Measurements from ENCODE around the gene TMEM247. TPM values are rescaled to one million over a fixed set of nuclear protein-coding genes. Genes with fewer than 3 reads are reported as not detected.

The TMEM247 gene
- total and polyA plus RNA-seq, 2 donors, result not detected

DNA sequence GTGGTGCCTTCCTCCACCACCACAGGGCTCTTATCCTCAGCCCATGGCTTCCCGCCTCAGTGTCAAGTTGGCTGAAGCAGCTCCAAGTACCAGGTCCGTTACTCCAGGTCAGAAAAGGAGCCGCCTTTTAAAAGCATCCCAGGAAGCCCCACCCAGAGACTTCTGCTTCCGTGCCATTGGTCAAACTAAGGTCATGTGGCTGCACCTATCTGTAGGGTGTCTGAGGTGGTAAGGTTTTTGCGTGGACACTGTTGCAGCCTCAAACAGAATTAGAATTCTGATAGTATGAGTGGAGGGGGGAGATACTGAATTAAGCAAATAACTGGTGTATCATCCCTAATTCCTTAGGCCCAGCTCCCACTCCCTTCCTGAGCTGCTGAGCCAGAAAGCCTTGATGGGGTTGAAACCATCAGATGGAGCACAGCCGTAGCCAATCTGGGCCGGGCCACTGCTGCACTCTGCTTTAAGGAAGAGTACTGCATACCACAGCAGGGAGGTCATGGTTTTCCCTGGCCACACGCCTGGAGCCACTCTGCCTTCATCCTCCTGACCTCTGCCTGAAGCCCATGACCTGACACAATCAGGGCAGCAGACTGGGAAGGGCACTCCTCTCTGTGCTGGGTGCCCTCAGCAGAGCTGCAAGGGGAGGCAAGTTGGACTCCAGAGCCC, 8.4 kb downstream of the TMEM247 start:
- WGBS, result 62% methylated on average over 8 of the region's 8 CpGs
- DNase-seq (ENCODE audit: extremely low spot score), result no peak
- Histone ChIP-seq H3K36me3 (ENCODE audit: insufficient read depth) (no peaks in the 10 kb centered on the region), H3K4me1 (ENCODE audit: insufficient read depth) (no peaks in the 10 kb centered on the region), H3K4me3 (ENCODE audit: low read depth, low read length) (no peak overlapping the region), H3K27ac (ENCODE audit: low read depth) (no peak overlapping the region)

DNA sequence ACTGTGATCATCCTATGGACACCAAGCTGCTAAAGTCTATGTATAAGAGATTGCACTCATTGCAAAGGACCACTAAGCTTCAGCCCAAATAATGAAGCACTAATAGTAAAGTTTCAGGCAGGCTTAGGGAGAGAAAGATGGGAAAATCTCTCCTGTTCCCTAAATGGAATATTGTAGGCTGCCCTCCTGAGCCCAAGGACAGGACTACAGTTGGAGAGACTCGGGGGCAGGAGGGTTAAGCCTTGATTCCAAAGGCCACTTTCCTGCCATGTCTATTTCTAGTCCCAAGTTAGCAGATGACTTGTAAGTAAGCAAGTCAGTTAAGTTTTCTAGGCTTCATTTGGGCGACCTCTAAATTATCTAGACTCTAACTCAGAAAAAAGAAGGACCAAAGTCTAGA, 9.0 kb downstream of the TMEM247 start:
- no peak overlapping the region for H3K4me3 ChIP-seq (ENCODE audit: low read depth, low read length)
- no peak overlapping the region for H3K27ac ChIP-seq (ENCODE audit: low read depth)
- H3K4me1 ChIP-seq (ENCODE audit: insufficient read depth), result no peaks in the 10 kb centered on the region
- 73% methylated on average over 2 of the region's 2 CpGs for WGBS
- DNase-seq (ENCODE audit: extremely low spot score), result no peak
- no peaks in the 10 kb centered on the region for H3K36me3 ChIP-seq (ENCODE audit: insufficient read depth)

DNA sequence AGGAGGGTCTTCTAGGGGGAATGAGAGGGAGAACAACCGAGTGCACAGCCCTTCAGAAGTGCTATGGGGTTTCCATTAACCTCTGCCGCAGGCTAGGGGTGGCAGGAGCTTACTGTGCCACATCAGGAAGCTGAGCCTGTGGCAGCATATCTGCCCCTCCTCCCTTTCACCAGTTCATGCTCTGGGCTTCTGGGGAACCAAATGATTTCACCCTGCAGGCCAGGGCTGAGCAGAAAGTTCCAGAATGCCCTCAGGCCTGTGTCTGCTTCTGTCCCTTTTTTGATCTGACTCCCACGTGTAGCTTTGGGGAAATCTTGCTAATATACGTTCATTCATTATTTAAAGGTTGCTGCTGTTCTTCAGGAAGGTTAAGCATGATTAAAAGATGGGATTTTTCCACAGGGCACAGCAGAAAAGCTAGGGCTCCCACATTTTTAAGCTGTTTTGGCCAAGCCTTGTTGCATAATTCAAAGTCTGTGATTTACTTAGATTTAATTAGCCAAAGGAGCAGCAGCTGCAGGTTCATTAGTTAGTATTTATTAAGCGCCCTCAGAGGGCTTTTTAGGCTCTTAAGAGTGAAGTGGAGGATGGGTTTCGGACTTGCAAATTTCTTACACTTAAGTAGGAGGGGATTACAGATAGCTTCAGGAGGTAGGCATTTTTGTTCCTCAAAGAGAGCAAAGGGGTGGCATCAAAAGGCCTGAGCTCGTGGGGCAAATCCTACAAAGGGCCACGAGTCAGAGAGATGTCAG, 10.2 kb downstream of the TMEM247 start:
- Histone ChIP-seq H3K27ac (ENCODE audit: low read depth) (no peak overlapping the region), H3K4me1 (ENCODE audit: insufficient read depth) (no peaks in the 10 kb centered on the region), H3K36me3 (ENCODE audit: insufficient read depth) (no peaks in the 10 kb centered on the region), H3K4me3 (ENCODE audit: low read depth, low read length) (no peak overlapping the region)
- DNase-seq (ENCODE audit: extremely low spot score), result no peak
- 81% methylated on average over 8 of the region's 8 CpGs for WGBS

DNA sequence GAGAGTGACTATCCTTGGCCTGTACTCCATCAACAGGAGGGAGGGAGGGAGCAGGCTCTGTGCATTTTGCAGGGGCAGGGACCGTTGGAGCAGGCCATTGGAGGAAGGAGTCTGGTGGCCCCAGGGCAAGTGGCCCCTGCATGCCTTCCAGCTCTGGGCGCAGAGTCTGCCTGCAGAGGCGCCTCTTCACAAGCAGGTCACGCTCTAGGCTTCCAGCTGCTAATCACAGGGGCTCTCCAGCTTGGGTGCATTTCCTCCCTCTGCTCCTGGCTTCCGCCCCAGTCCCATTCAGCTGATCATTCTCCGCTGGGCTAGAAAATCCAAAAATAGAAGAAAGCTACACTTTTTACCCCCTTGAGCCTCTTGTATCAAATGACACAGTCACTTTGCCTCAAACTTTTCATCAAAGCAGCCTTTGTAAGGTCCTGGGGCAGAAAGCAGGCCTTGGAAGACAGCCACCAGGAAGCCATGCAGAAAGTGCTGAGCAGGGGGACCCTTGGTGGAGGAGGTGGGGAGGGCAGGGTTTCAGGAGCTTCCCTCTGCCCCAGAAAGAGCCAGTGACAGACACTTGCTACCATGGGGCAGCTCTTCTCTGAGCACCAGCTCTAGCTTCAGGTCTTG, 11.3 kb downstream of the TMEM247 start:
- DNase-seq (ENCODE audit: extremely low spot score), result no peak
- H3K36me3 ChIP-seq (ENCODE audit: insufficient read depth), result no peaks in the 10 kb centered on the region
- no peaks in the 10 kb centered on the region for H3K4me1 ChIP-seq (ENCODE audit: insufficient read depth)
- WGBS, result 23% methylated on average over 6 of the region's 6 CpGs
- no peak overlapping the region for H3K4me3 ChIP-seq (ENCODE audit: low read depth, low read length)
- no peak overlapping the region for H3K27ac ChIP-seq (ENCODE audit: low read depth)

DNA sequence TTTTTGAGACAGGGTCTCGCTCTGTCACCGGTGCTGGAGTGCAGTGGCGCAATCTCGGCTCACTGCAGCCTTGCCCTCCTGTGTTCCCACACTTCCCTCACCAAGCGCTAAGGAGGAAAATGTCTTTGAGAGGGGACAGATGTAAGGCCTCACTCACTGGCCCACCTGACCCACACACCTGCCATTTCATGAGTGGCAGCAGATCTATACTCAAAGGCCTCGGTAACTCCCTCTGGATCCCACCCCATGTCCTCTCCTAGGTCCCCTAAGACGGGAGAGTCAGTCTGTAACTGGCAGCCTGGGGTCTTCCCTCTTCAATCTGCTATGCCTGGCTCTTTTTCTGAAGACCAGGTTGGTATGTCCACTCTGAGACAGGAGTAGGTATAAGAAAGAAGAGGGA, 12.9 kb downstream of the TMEM247 start:
- Histone ChIP-seq H3K27ac (ENCODE audit: low read depth) (no peak overlapping the region), H3K4me1 (ENCODE audit: insufficient read depth) (no peaks in the 10 kb centered on the region), H3K4me3 (ENCODE audit: low read depth, low read length) (no peak overlapping the region), H3K36me3 (ENCODE audit: insufficient read depth) (no peaks in the 10 kb centered on the region)
- DNase-seq (ENCODE audit: extremely low spot score), result no peak
- 97% methylated on average over 7 of the region's 7 CpGs for WGBS

DNA sequence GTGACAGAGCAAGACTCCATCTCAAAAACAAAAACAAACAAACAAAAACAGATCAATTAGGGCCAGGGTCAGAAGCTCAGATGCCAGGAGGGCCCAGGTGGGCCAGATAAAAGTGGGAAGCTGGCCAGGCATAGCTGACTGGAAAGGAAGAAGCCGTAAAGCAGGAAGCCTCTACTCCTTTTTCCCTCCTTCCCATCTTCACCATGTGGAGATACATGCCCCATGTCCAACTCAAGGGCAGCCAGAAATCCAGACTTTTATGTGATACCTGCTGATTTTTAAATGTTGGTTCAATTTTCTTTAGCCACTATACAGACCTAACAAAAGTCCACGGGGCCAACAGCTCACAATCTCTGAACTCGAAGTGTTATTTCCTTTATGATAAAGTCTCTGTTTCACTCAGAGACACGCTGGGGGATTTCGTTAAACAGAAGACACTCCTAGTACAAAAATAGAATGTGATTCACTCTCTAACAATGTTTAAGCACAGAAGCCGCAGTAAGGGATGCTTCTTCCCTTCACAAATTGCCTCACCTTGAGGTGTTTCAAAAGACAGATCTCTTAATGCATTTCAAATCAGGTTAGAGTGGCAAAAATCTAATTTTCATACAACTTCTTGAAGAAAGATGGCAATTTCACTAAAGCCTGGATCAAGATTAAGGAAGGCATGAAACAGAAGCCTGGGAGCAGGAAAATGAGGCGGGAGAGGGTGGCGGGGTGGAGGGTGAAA, 14.0 kb downstream of the TMEM247 start:
- H3K27ac ChIP-seq (ENCODE audit: low read depth), result no peak overlapping the region

DNA sequence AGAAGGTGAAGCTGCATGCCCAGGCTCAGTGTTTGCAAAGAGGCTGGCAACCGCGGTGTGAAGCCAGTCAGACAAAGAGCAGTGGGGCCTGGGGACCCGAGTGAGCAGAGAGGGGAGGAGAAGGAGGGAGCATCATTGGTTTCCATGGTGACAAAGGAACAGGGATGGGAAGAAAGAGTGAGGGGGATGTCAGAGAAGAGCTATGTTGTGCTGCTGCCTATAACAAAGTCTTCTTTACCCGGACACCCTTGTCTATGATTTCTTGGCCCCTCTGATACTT, 14.5 kb downstream of the TMEM247 start:
- Histone ChIP-seq H3K36me3 (ENCODE audit: insufficient read depth) (no peaks in the 10 kb centered on the region), H3K4me1 (ENCODE audit: insufficient read depth) (no peaks in the 10 kb centered on the region), H3K27ac (ENCODE audit: low read depth) (no peak overlapping the region), H3K4me3 (ENCODE audit: low read depth, low read length) (no peak overlapping the region)
- WGBS, result 50% methylated on average over 4 of the region's 4 CpGs
- DNase-seq (ENCODE audit: extremely low spot score), result no peak

More for the DNA sequence above, 14.0 kb downstream of the TMEM247 start:
- no peaks in the 10 kb centered on the region for H3K36me3 ChIP-seq (ENCODE audit: insufficient read depth)
- H3K4me1 ChIP-seq (ENCODE audit: insufficient read depth), result no peaks in the 10 kb centered on the region
- DNase-seq (ENCODE audit: extremely low spot score), result no peak
- H3K4me3 ChIP-seq (ENCODE audit: low read depth, low read length), result no peak overlapping the region
- WGBS, result 42% methylated on average over 8 of the region's 8 CpGs

DNA sequence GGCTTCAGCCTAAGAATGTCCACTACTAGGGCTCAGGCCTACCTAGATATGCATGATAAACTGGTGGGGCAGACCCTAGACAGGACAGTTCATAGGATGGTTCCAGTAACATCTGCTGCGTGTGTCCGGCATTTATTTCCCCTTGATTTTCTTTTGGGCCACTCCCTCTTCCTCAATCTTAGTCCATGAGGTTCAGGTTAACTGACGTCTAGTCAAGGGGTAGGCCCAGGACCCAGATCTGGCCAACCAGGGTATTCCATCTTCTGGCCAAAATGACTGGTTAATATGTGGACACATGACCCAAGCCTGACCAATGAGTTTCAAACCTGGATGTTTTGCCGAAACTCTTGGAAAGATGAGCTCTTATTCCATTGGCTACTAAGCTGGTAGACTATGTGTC, 15.2 kb downstream of the TMEM247 start:
- WGBS, result 82% methylated on average over 4 of the region's 4 CpGs
- no peak for DNase-seq (ENCODE audit: extremely low spot score)
- H3K27ac ChIP-seq (ENCODE audit: low read depth), result no peak overlapping the region
- H3K4me3 ChIP-seq (ENCODE audit: low read depth, low read length), result no peak overlapping the region
- no peaks in the 10 kb centered on the region for H3K4me1 ChIP-seq (ENCODE audit: insufficient read depth)
- H3K36me3 ChIP-seq (ENCODE audit: insufficient read depth), result no peaks in the 10 kb centered on the region

DNA sequence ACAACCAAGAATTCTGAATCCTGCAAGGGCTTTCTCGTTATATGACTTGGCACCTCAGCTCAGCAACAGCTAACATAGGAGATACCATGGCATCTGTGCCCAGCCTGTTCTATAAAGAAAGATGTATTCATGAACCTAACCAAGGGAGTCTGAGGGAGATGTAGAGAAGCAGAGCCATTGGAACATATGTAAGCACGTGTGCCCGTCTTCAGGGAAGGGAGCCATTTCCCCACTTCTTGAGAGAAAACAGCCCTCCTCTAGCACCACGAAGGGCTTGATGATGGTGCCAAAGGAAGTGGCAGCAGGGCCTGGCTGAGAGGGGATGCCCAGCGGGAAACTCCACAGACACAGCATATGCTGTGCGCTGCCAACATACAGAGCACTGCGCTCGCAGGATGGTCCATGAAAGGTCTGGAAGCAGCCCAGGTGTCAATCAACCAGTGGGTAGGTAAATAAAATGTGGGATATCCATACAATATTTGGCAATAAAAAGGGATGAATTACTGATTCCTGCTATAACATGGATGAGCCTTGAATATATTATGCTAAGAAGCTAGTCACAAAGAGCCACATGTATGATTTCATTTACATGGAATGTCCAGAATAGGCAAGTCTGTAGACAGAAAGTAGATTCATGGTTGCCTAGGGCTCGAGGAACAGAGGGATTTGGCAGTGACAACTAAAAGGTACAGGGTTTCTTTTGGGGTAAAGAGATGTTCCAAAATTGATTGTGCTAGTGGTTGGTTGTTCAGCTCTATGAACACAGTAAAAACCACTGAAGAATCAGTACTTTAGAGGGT, 16.1 kb downstream of the TMEM247 start:
- WGBS, result 89% methylated on average over 9 of the region's 9 CpGs
- H3K36me3 ChIP-seq (ENCODE audit: insufficient read depth), result no peaks in the 10 kb centered on the region

DNA sequence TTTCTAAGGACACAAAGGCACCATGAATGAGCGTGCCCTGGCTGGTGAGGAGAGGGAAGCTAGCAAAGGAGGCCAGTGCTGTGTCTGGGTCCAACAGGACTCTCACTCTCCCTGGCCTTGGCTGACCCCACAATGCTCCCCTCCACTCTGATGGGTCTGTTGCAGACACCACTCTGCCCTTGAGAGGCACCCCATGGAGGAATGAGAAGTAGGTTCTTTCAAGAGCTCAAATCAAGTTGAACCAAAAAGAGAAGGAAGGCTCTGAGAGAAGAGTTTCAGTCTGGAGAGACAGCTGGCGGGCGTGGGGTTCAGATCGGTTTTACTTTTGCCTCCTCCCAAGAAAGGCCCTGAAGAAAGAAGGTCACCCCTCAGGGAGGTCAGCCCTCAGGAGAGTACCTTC, 18.4 kb downstream of the TMEM247 start:
- no peak for DNase-seq (ENCODE audit: extremely low spot score)
- 98% methylated on average over 4 of the region's 4 CpGs for WGBS

More for the DNA sequence above, 16.1 kb downstream of the TMEM247 start:
- Histone ChIP-seq H3K4me3 (ENCODE audit: low read depth, low read length) (no peak overlapping the region), H3K4me1 (ENCODE audit: insufficient read depth) (no peaks in the 10 kb centered on the region), H3K27ac (ENCODE audit: low read depth) (no peak overlapping the region)
- no peak for DNase-seq (ENCODE audit: extremely low spot score)

DNA sequence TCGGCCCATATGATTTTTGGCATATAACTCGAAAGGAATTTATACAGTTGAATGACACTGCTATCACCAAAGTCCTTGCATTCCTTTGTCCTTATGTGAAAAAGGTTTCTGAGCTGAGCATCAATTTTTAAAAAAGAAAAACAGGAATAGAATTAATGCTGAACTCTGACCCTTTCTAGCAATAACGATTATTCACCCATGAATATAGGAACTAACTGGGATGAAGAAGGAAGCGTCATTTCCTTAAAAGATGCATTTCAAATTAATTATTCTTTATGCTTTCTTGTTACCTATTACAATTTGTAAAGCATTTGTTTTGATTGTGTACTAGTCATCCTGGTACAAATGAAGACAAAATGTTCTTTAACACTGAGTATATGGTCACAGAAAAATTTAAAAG, 19.3 kb downstream of the TMEM247 start:
- H3K36me3 ChIP-seq (ENCODE audit: insufficient read depth), result no peaks in the 10 kb centered on the region
- DNase-seq (ENCODE audit: extremely low spot score), result no peak
- no peaks in the 10 kb centered on the region for H3K4me1 ChIP-seq (ENCODE audit: insufficient read depth)
- no peak overlapping the region for H3K27ac ChIP-seq (ENCODE audit: low read depth)
- H3K4me3 ChIP-seq (ENCODE audit: low read depth, low read length), result no peak overlapping the region
- WGBS, result 87% methylated on average over 4 of the region's 4 CpGs

More for the DNA sequence above, 18.4 kb downstream of the TMEM247 start:
- no peaks in the 10 kb centered on the region for H3K36me3 ChIP-seq (ENCODE audit: insufficient read depth)
- no peak overlapping the region for H3K27ac ChIP-seq (ENCODE audit: low read depth)
- no peak overlapping the region for H3K4me3 ChIP-seq (ENCODE audit: low read depth, low read length)
- no peaks in the 10 kb centered on the region for H3K4me1 ChIP-seq (ENCODE audit: insufficient read depth)

DNA sequence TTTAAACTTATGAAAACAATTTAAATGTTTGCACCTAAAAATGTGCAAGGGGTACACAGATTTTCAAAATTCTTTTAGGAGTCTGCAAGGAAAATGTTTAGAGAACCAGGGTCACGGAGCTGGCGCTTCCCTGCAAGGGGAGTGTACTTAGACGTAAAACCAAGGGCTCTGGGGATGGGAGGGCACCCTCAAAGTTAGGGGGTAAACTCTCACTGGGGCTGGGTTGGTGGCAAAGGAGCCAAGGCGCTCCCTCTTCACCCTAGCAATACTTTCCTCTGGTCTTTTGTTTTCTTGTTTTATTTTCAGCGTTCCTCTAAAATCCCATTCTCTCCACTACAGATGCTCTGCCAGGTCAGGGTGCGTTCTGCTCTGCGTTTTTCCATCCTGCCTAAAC, 20.0 kb downstream of the TMEM247 start:
- no peaks in the 10 kb centered on the region for H3K36me3 ChIP-seq (ENCODE audit: insufficient read depth)
- DNase-seq (ENCODE audit: extremely low spot score), result no peak
- H3K4me1 ChIP-seq (ENCODE audit: insufficient read depth), result no peaks in the 10 kb centered on the region
- H3K4me3 ChIP-seq (ENCODE audit: low read depth, low read length), result peak overlapping the region; percentile 34
- no peak overlapping the region for H3K27ac ChIP-seq (ENCODE audit: low read depth)
- 24% methylated on average over 7 of the region's 7 CpGs for WGBS

DNA sequence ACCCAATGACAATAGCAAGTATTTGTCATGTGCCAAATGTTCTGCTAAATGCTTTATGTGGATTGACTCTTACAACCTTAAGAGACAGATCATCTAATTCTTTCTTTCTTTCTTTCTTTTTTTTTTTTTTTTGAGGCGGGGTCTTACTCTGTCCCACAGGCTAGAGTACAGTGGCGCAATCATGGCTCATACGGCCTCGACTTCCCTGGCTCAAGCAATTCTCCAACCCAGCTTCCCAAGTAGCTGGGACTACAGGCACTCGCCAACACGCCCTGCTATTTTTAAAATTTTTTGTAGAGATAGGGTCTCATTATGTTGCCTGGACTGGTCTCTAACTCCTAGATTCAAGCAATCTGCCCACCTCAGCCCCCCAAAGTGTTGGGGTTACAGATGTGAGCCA, 21.4 kb downstream of the TMEM247 start:
- H3K36me3 ChIP-seq (ENCODE audit: insufficient read depth), result no peaks in the 10 kb centered on the region
- H3K4me1 ChIP-seq (ENCODE audit: insufficient read depth), result no peaks in the 10 kb centered on the region
- H3K27ac ChIP-seq (ENCODE audit: low read depth), result no peak overlapping the region
- WGBS, result 89% methylated on average over 6 of the region's 6 CpGs
- no peak for DNase-seq (ENCODE audit: extremely low spot score)
- no peak overlapping the region for H3K4me3 ChIP-seq (ENCODE audit: low read depth, low read length)
